ENCODE data around the gene BCL2L1.

GRCh38 chr20:31641391-31641790 is 81.3 kb downstream of the BCL2L1 start:
- TF ChIP-seq POLR2AphosphoS5 (IDR thresholded peaks at IDR 0.05; ENCODE audit: low read depth, low read length) (no peak), POLR2A (IDR thresholded peaks at IDR 0.05; ENCODE audit: low read depth, low read length) (no peak), TAF1 (IDR thresholded peaks at IDR 0.05; ENCODE audit: low read depth, low read length) (no peak), SPI1 (IDR thresholded peaks at IDR 0.05; ENCODE audit: low read depth, low read length) (no peak), POU2F2 (IDR thresholded peaks at IDR 0.05; ENCODE audit: low read depth, low read length) (no peak)

Data from GM12891 (cell line).